Activated naive CD4-positive, alpha-beta T cell treated with Interleukin-2 at 50 U/mL for 16 hours (primary cell): ENCODE results near the gene HPCA.

Experiments
- DNase-seq: peaks from one replicate; pipeline ENCODE4 v3.0.0-alpha.2; 2020

HPCA gene

DNA sequence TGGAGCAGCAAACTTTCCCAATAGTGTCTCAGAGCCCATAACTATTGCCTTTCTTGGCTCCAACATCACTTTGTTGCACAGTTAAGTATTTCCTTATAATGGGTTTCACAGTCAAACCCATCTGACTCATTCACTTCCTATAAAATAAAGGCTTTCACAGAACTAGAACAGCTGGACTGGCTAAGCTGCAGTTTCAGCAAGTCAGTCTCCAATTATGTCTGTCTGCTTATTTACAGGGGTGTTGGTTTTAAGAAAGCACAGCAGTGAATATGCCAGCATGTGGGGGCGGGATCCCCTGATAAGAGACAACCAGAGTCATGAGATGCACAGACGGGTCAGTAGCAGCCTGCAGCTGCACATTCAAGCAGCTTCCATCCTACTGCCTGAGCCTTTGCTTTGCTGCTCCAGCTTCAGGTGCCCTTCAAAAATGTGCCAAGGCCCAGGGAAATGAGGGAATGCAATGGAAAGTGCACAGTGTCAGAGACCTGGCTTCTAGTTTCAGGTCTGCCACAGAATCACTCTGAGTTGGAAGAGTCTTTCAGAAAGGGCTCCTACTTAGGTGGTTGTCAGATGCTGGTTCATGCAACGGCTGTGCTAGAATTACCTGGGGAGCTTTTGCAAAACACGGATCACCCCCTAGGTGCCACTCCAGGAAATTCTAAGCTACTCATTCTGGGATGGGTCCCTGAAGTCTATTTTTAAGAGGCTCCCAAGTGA lies 53.5 kb downstream of the HPCA start:
- DNase-seq: no peak

DNA sequence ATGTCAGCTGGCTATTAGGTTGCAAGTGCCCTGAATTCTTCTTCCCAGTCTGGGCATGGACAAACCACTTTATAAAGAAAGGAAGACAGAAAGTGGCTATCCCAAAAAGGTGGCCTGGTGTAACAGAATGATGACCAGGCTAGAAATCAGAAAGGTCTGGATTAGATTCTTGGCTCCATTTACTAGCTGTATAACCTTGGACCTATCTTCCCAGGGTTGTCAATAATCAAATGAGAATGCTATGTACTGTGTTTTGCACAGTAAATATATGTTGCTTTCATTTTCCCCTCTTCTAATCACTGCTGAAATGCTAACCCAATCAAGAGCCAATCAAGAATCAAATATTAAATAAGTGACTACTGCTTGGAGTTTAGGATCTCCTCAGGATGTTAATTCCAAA lies 57.9 kb downstream of the HPCA start:
- DNase-seq: no peak
